Measurements from ENCODE around the gene TCP11X2. TPM values are rescaled to one million over a fixed set of nuclear protein-coding genes. Genes with fewer than 3 reads are reported as not detected.
"Not testable (repeated sequence)": the region's sequence is repeated elsewhere in the genome, so short reads cannot be mapped to it uniquely, and the experiment has no call there.

Gene TCP11X2
- total RNA-seq, 1 donor from 2014 or later: 0.42 TPM

DNA sequence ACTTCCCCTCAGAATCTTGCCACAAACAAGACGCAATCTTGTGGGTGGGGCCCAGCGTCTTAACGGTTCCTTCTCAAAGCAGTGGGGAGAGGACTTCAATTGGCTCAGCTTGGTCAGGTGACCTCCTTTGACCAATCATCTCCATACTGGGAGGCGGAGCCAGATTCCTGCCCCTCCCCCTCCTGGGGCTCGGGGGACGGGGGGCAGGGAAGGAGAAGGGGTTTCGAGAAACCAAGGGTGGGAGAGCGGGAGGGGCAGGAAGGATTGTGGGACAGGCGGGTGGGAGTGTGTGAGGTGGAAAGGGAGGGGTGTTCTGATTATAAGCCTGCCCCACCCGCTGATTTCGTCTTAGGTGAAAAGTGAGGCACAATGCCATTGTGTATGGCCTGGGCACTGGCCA, 31.7 kb downstream of the TCP11X2 start, which contains the start of gene NXF2B:
TSS of gene NXF2B (minus strand) at position 101 of the 400 bp plus-strand sequence. CDS start 59,972 bp downstream, outside the sequence.
- H3K27me3 ChIP-seq (ENCODE audit: control insufficient read depth, insufficient read depth, low read length); DNase-seq (ENCODE audit: low read depth); H3K4me3 ChIP-seq (ENCODE audit: low read depth, low read length); H3K36me3 ChIP-seq (ENCODE audit: control insufficient read depth, insufficient read depth, low read length): not testable (repeated sequence)

DNA sequence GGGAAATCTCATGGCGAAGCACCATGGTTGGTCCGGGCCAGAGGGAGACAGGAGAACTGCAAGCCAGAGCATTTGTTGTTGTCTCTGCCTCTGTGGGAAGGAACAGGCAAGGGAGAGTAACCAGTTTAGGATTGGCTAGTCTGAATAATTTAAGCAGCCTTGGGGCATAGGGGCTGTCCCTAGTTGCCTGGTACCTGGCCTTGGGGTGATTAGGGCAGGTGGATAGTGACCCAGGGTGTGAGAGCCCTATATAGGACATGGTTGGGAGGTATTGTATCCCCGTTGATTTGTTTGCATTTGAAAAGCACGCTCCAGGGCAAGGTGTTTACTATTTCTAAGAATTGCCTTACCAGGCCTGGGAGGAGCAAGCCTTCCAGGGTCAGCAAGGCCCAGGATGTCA, 57.1 kb downstream of the TCP11X2 start:
- not testable (repeated sequence) for H3K27me3 ChIP-seq (ENCODE audit: control insufficient read depth, insufficient read depth, low read length); DNase-seq (ENCODE audit: low read depth); H3K4me3 ChIP-seq (ENCODE audit: low read depth, low read length); H3K36me3 ChIP-seq (ENCODE audit: control insufficient read depth, insufficient read depth, low read length)

Other genes starting within 250 kb of the TCP11X2 start
- gene NXF2, start 224.6 kb downstream of the TCP11X2 start, total RNA-seq: not detected in 2 replicates
- gene NXF2B, start 31.8 kb downstream of the TCP11X2 start, total RNA-seq: not detected in 2 replicates
- gene TMSB15A, start 44.9 kb upstream of the TCP11X2 start, total RNA-seq: 4.9 and 6.2 TPM in 2 replicates
- gene ARMCX5, start 127.7 kb upstream of the TCP11X2 start, total RNA-seq: 10.8 and 14.8 TPM in 2 replicates
- 0.41 and 1.5 TPM in 2 replicates for gene GPRASP1, start 179.7 kb upstream of the TCP11X2 start, total RNA-seq
- 10.5 and 10.6 TPM in 2 replicates for gene GPRASP2, start 240.6 kb upstream of the TCP11X2 start, total RNA-seq
- 3.1 and 9.5 TPM in 2 replicates for gene GPRASP3, start 248.9 kb upstream of the TCP11X2 start, total RNA-seq

Data from kidney epithelial cell (primary cell).